T-cell (primary cell): ENCODE results near the gene ROR2. TPM values are rescaled to one million over a fixed set of nuclear protein-coding genes. Genes with fewer than 3 reads are reported as not detected.
"Not testable (repeated sequence)": the region's sequence is repeated elsewhere in the genome, so short reads cannot be mapped to it uniquely, and the experiment has no call there.

Experiments used
- ATAC-seq, 4 experiments: fragments of 200-7000 bp in 3 of 4; fragments of 150-1000 bp in 1 of 4; cut with Tn5 transposase; replicated peaks in 1 of 4; 1 replicate in 3 of 4; 2 replicates in 1 of 4; pipeline ENCODE4 v1.10.0; 2021; ENCODE audit warnings: moderate library complexity in 3 of 4, mild to moderate bottlenecking in 2 of 4, moderate number of reproducible peaks in 1 of 4
- CTCF ChIA-PET, 2 donors: fragments of 300-600 bp; sonication (Branson Sonifier 250); formaldehyde crosslinking; loops; one replicate each; lab custom pipeline; 2022; ENCODE audit warnings: antibody characterized with exemption in 2 of 2; lab: Charles Lee
- POLR2A ChIA-PET, 2 donors: fragments of 300-600 bp; sonication (Branson Sonifier 250); formaldehyde crosslinking; loops; one replicate each; lab custom pipeline; 2022; ENCODE audit warnings: antibody characterized with exemption in 2 of 2; lab: Charles Lee
- DNase-seq, 35 experiments: peaks; one replicate each; pipeline versions ENCODE4 v3.0.0 to v3.0.0-alpha.2; 2013 to 2023
- H3K27ac ChIP-seq: one replicate; pipeline ENCODE4 v1.5.1; 2013; ENCODE audit warnings: low read length
- H3K27me3 ChIP-seq, 2 experiments: replicated peaks in 1 of 2; 1 replicate in 1 of 2; 2 replicates in 1 of 2; pipeline versions ENCODE4 v1.6.1 to v1.7.0; 2013; ENCODE audit warnings: low read length in 1 of 2, mixed read lengths in 1 of 2; ENCODE audit not compliant: control insufficient read depth in 2 of 2, insufficient read depth in 2 of 2; ENCODE audit errors: extremely low read depth in 1 of 2
- H3K36me3 ChIP-seq, 2 donors: 1 replicate in 1 of 2; 2 replicates in 1 of 2; pipeline versions ENCODE4 v1.6.1 to v1.7.0; 2013; ENCODE audit warnings: low read length in 1 of 2; ENCODE audit not compliant: control insufficient read depth in 2 of 2, insufficient read depth in 1 of 2; ENCODE audit errors: extremely low read depth in 1 of 2
- H3K4me1 ChIP-seq, 2 experiments: 1 replicate in 1 of 2; 2 replicates in 1 of 2; pipeline versions ENCODE4 v1.6.1 to v1.7.0; 2013; ENCODE audit warnings: low read length in 2 of 2, mixed read lengths in 1 of 2; ENCODE audit not compliant: insufficient read depth in 2 of 2, control insufficient read depth in 1 of 2; ENCODE audit errors: extremely low read depth in 1 of 2
- H3K4me3 ChIP-seq, 2 donors: 1 replicate in 1 of 2; 2 replicates in 1 of 2; pipeline versions ENCODE4 v1.5.1 to v1.7.0; 2013; ENCODE audit warnings: mild to moderate bottlenecking in 2 of 2, low read length in 1 of 2, moderate library complexity in 1 of 2; ENCODE audit not compliant: control insufficient read depth in 1 of 2; ENCODE audit errors: extremely low read depth in 1 of 2
- H3K9me3 ChIP-seq: 2 replicates; pipeline ENCODE4 v1.7.0; 2013
- H3K27ac Mint-ChIP-seq, 2 donors: one replicate each; pipeline ENCODE4 v1.8.0; 2020 to 2021; ENCODE audit warnings: mild to moderate bottlenecking in 2 of 2, mixed read lengths in 2 of 2
- H3K27me3 Mint-ChIP-seq, 2 donors: one replicate each; pipeline ENCODE4 v1.8.0; 2021 to 2022; ENCODE audit warnings: mixed read lengths in 2 of 2
- H3K36me3 Mint-ChIP-seq: one replicate; pipeline ENCODE4 v1.8.0; 2021; ENCODE audit warnings: mixed read lengths
- H3K4me1 Mint-ChIP-seq, 3 donors: one replicate each; pipeline ENCODE4 v1.8.0; 2020 to 2022; ENCODE audit warnings: mixed read lengths in 3 of 3, mild to moderate bottlenecking in 1 of 3
- H3K4me3 Mint-ChIP-seq, 3 donors: one replicate each; pipeline ENCODE4 v1.8.0; 2020 to 2022; ENCODE audit warnings: mild to moderate bottlenecking in 3 of 3, mixed read lengths in 3 of 3, moderate library complexity in 3 of 3
- H3K9me3 Mint-ChIP-seq, 3 donors: one replicate each; pipeline ENCODE4 v1.8.0; 2020 to 2022; ENCODE audit warnings: mixed read lengths in 3 of 3
- WGBS: methylation state at CpG from one replicate; pipeline ENCODE4 v1.1.5; 2013; ENCODE audit warnings: missing lambda C conversion rate; ENCODE audit not compliant: insufficient coverage; 5-methylcytosine and 5-hydroxymethylcytosine counted together
- total RNA-seq, 35 experiments: library from RNA in 6 of 35; stranded (reverse) in 6 of 35; fragments of 120-200 nt in 1 of 35; gene quantifications; one replicate each; pipeline versions ENCODE4 v1.2.1 to v1.2.4 and lab custom pipeline; 2013 to 2026

Gene ROR2
- total RNA-seq, 5 donors from 2014 or later (not counting 1 experiment from before 2014, with no cell fraction given) = 0.07 to 0.28 (median 0.15) TPM; not detected in 1

- H3K9me3 ChIP-seq = no peaks in the 10 kb centered on the region
- H3K4me3 ChIP-seq = no peak overlapping the region
- peaks cover 11 to 15% of the 10 kb centered on the region in 2 donors for H3K27me3 Mint-ChIP-seq
- H3K27ac ChIP-seq = no peak overlapping the region
- no peaks in the 10 kb centered on the region for H3K4me1 ChIP-seq
- H3K4me1 Mint-ChIP-seq = no peaks in the 10 kb centered on the region
- CTCF ChIA-PET = no interaction called here
- no CpG with 5 or more reads among the region's 1 CpG for WGBS
- POLR2A ChIA-PET = no interaction called here
- no peaks in the 10 kb centered on the region for H3K27me3 ChIP-seq
- H3K4me3 Mint-ChIP-seq = no peak overlapping the region
- H3K36me3 Mint-ChIP-seq = no peaks in the 10 kb centered on the region
- no peak for DNase-seq
- H3K27ac Mint-ChIP-seq = no peak overlapping the region
- peaks cover 7 to 16% (median 12%) of the 10 kb centered on the region in 3 donors for H3K9me3 Mint-ChIP-seq
- no peak for ATAC-seq
- no peaks in the 10 kb centered on the region for H3K36me3 ChIP-seq
Measured at GRCh38 chr9:91639054-91639453, 311.0 kb downstream of the ROR2 start.

- ATAC-seq, H3K36me3 ChIP-seq, H3K4me1 ChIP-seq, H3K27me3 ChIP-seq, DNase-seq, H3K27ac Mint-ChIP-seq, POLR2A ChIA-PET, H3K9me3 Mint-ChIP-seq, H3K4me3 Mint-ChIP-seq, CTCF ChIA-PET, H3K27ac ChIP-seq, H3K9me3 ChIP-seq, H3K4me3 ChIP-seq, H3K36me3 Mint-ChIP-seq, H3K4me1 Mint-ChIP-seq: not testable (repeated sequence)
- peaks cover 32 to 40% of the 10 kb centered on the region in 2 donors for H3K27me3 Mint-ChIP-seq
- WGBS = 82% methylated on average over 2 of the region's 7 CpGs
Measured at GRCh38 chr9:91634832-91635231, 315.2 kb downstream of the ROR2 start.

- DNase-seq (no peak), ATAC-seq (no peak)
- Mint-ChIP-seq H3K4me1 (no peaks in the 10 kb centered on the region), H3K4me3 (no peak overlapping the region), H3K27ac (no peak overlapping the region), H3K27me3 (peaks cover 28 to 42% of the 10 kb centered on the region in 2 donors), H3K9me3 (peaks cover 8 to 12% (median 9%) of the 10 kb centered on the region in 3 donors), H3K36me3 (no peaks in the 10 kb centered on the region)
- Histone ChIP-seq H3K9me3 (no peaks in the 10 kb centered on the region), H3K36me3 (no peaks in the 10 kb centered on the region), H3K4me3 (no peak overlapping the region), H3K4me1 (no peaks in the 10 kb centered on the region), H3K27me3 (peaks cover 0 to 8% of the 10 kb centered on the region in 2 experiments), H3K27ac (no peak overlapping the region)
- POLR2A ChIA-PET = no interaction called here
- CTCF ChIA-PET = no interaction called here
Measured at GRCh38 chr9:91629718-91630117, 320.3 kb downstream of the ROR2 start.

GRCh38 chr9:91628892-91629291 is 321.1 kb downstream of the ROR2 start:
- Histone ChIP-seq H3K4me3 (no peak overlapping the region), H3K27ac (no peak overlapping the region), H3K27me3 (peaks cover 0 to 8% of the 10 kb centered on the region in 2 experiments), H3K36me3 (no peaks in the 10 kb centered on the region), H3K9me3 (no peaks in the 10 kb centered on the region), H3K4me1 (no peaks in the 10 kb centered on the region)
- ATAC-seq (no peak), DNase-seq (no peak)
- Mint-ChIP-seq H3K4me1 (no peaks in the 10 kb centered on the region), H3K27ac (no peak overlapping the region), H3K4me3 (no peak overlapping the region), H3K36me3 (no peaks in the 10 kb centered on the region), H3K27me3 (peaks cover 23 to 39% of the 10 kb centered on the region in 2 donors), H3K9me3 (peaks cover 8 to 9% (median 9%) of the 10 kb centered on the region in 3 donors)
- ChIA-PET POLR2A (no interaction called here), CTCF (no interaction called here)
- WGBS = no CpG with 5 or more reads among the region's 1 CpG

GRCh38 chr9:91625331-91625730 is 324.7 kb downstream of the ROR2 start:
- no peak overlapping the region for H3K4me3 ChIP-seq
- peaks cover 13 to 18% of the 10 kb centered on the region in 2 donors for H3K27me3 Mint-ChIP-seq
- no peaks in the 10 kb centered on the region for H3K9me3 ChIP-seq
- no peak overlapping the region for H3K4me3 Mint-ChIP-seq
- ATAC-seq (no peak), DNase-seq (no peak)
- no peaks in the 10 kb centered on the region for H3K4me1 ChIP-seq
- no CpG with 5 or more reads among the region's 1 CpG for WGBS
- H3K9me3 Mint-ChIP-seq = peaks cover 8 to 9% (median 9%) of the 10 kb centered on the region in 3 donors
- H3K27ac ChIP-seq = no peak overlapping the region
- no peaks in the 10 kb centered on the region for H3K36me3 Mint-ChIP-seq
- H3K27ac Mint-ChIP-seq = no peak overlapping the region
- no peaks in the 10 kb centered on the region for H3K4me1 Mint-ChIP-seq
- H3K36me3 ChIP-seq = no peaks in the 10 kb centered on the region
- ChIA-PET POLR2A (no interaction called here), CTCF (no interaction called here)
- peaks cover 0 to 2% of the 10 kb centered on the region in 2 experiments for H3K27me3 ChIP-seq

- no peaks in the 10 kb centered on the region for H3K9me3 ChIP-seq
- H3K36me3 Mint-ChIP-seq = no peaks in the 10 kb centered on the region
- H3K36me3 ChIP-seq = no peaks in the 10 kb centered on the region
- H3K4me3 ChIP-seq = no peak overlapping the region
- no peak for DNase-seq
- H3K4me1 Mint-ChIP-seq = no peaks in the 10 kb centered on the region
- POLR2A ChIA-PET = no interaction called here
- CTCF ChIA-PET = no interaction called here
- peaks cover 13 to 15% of the 10 kb centered on the region in 2 donors for H3K27me3 Mint-ChIP-seq
- H3K9me3 Mint-ChIP-seq = peaks cover 0 to 5% (median 5%) of the 10 kb centered on the region in 3 donors
- no peaks in the 10 kb centered on the region for H3K4me1 ChIP-seq
- peaks cover 0 to 3% of the 10 kb centered on the region in 2 experiments for H3K27me3 ChIP-seq
- no peak overlapping the region for H3K27ac Mint-ChIP-seq
- H3K27ac ChIP-seq = no peak overlapping the region
- H3K4me3 Mint-ChIP-seq = no peak overlapping the region
- ATAC-seq = no peak
Measured at GRCh38 chr9:91623004-91623403, 327.0 kb downstream of the ROR2 start.

- H3K27ac ChIP-seq, CTCF ChIA-PET, H3K36me3 ChIP-seq, H3K4me3 ChIP-seq, H3K9me3 ChIP-seq, POLR2A ChIA-PET, H3K27ac Mint-ChIP-seq, DNase-seq, H3K27me3 ChIP-seq, H3K4me1 Mint-ChIP-seq, ATAC-seq, H3K4me3 Mint-ChIP-seq, H3K4me1 ChIP-seq, H3K9me3 Mint-ChIP-seq, H3K36me3 Mint-ChIP-seq: not testable (repeated sequence)
- 90% methylated on average over 2 of the region's 3 CpGs for WGBS
- peaks cover 13 to 15% of the 10 kb centered on the region in 2 donors for H3K27me3 Mint-ChIP-seq
Measured at GRCh38 chr9:91622121-91622520, 327.9 kb downstream of the ROR2 start.
